ENCODE data around the gene ANKRD29. TPM values are rescaled to one million over a fixed set of nuclear protein-coding genes. Genes with fewer than 3 reads are reported as not detected.

Gene ANKRD29
- total RNA-seq, 5 donors from 2014 or later (not counting 1 experiment from before 2014, with no cell fraction given): 0.23 to 0.48 (median 0.32) TPM; not detected in 1

GRCh38 chr18:23592911-23593310, 69.8 kb downstream of the ANKRD29 start:
- DNase-seq: no peak
- H3K27me3 ChIP-seq (replicated peaks in 1 of 2; ENCODE audit: control insufficient read depth in 2 of 2, extremely low read depth in 1 of 2, insufficient read depth in 2 of 2, low read length in 1 of 2): no peaks in the 10 kb centered on the region
- H3K9me3 Mint-ChIP-seq: no peaks in the 10 kb centered on the region
- no peaks in the 10 kb centered on the region for H3K4me1 ChIP-seq (ENCODE audit: control insufficient read depth in 1 of 2, extremely low read depth in 1 of 2, insufficient read depth in 2 of 2, low read length in 2 of 2)
- WGBS (ENCODE audit: insufficient coverage): 100% methylated on average over 2 of the region's 2 CpGs
- CTCF ChIA-PET: no interaction called here
- no peaks in the 10 kb centered on the region for H3K36me3 Mint-ChIP-seq
- H3K4me1 Mint-ChIP-seq: no peaks in the 10 kb centered on the region
- no peak overlapping the region for H3K27ac ChIP-seq (ENCODE audit: low read length)
- no peaks in the 10 kb centered on the region for H3K9me3 ChIP-seq
- POLR2A ChIA-PET: no interaction called here
- H3K27ac Mint-ChIP-seq: no peak overlapping the region
- peaks cover 0 to 8% of the 10 kb centered on the region in 2 donors for H3K27me3 Mint-ChIP-seq
- no peak for ATAC-seq (replicated peaks in 1 of 4)
- H3K4me3 Mint-ChIP-seq: no peak overlapping the region
- no peaks in the 10 kb centered on the region for H3K36me3 ChIP-seq (ENCODE audit: control insufficient read depth in 2 of 2, extremely low read depth in 1 of 2, insufficient read depth in 1 of 2, low read length in 1 of 2)
- H3K4me3 ChIP-seq (ENCODE audit: control insufficient read depth in 1 of 2, extremely low read depth in 1 of 2, low read length in 1 of 2): no peak overlapping the region

- Histone ChIP-seq H3K36me3 (ENCODE audit: control insufficient read depth in 2 of 2, extremely low read depth in 1 of 2, insufficient read depth in 1 of 2, low read length in 1 of 2) (no peaks in the 10 kb centered on the region), H3K9me3 (no peaks in the 10 kb centered on the region), H3K4me1 (ENCODE audit: control insufficient read depth in 1 of 2, extremely low read depth in 1 of 2, insufficient read depth in 2 of 2, low read length in 2 of 2) (peaks cover 2 to 7% of the 10 kb centered on the region in 2 experiments), H3K27ac (ENCODE audit: low read length) (no peak overlapping the region), H3K27me3 (replicated peaks in 1 of 2; ENCODE audit: control insufficient read depth in 2 of 2, extremely low read depth in 1 of 2, insufficient read depth in 2 of 2, low read length in 1 of 2) (no peaks in the 10 kb centered on the region), H3K4me3 (ENCODE audit: control insufficient read depth in 1 of 2, extremely low read depth in 1 of 2, low read length in 1 of 2) (no peak overlapping the region)
- WGBS (ENCODE audit: insufficient coverage): 0% methylated on average over 1 of the region's 1 CpG
- ATAC-seq (replicated peaks in 1 of 4): no peak
- no peaks in the 10 kb centered on the region for H3K9me3 Mint-ChIP-seq
- no peak overlapping the region for H3K27ac Mint-ChIP-seq
- ChIA-PET CTCF (interaction anchor here (0.6 to 0.9 kb wide), 2 partner anchors 95 to 105 kb away, joined by 3 to 7 read pairs; no protein-coding TSS in a partner anchor), POLR2A (no interaction called here)
- H3K36me3 Mint-ChIP-seq: no peaks in the 10 kb centered on the region
- no peak for DNase-seq
- H3K4me3 Mint-ChIP-seq: no peak overlapping the region
- peaks cover 0 to 6% (median 6%) of the 10 kb centered on the region in 3 donors for H3K4me1 Mint-ChIP-seq
- peaks cover 0 to 3% of the 10 kb centered on the region in 2 donors for H3K27me3 Mint-ChIP-seq
Observed at GRCh38 chr18:23591011-23591410, 71.7 kb downstream of the ANKRD29 start.

GRCh38 chr18:23588836-23589560, 73.7 kb downstream of the ANKRD29 start:
- Mint-ChIP-seq H3K4me3 (no peak overlapping the region), H3K36me3 (no peaks in the 10 kb centered on the region), H3K27ac (no peak overlapping the region), H3K9me3 (no peaks in the 10 kb centered on the region), H3K4me1 (peaks cover 14 to 22% (median 20%) of the 10 kb centered on the region in 3 donors), H3K27me3 (peaks cover 0 to 2% of the 10 kb centered on the region in 2 donors)
- ChIA-PET CTCF (interaction anchor here (0.7 to 1.9 kb wide), 5 partner anchors 66 to 87 kb away, joined by 3 to 9 read pairs (median 4); no protein-coding TSS in a partner anchor), POLR2A (interaction anchor here in 1 of 2 donors (0.5 to 0.6 kb wide), 2 partner anchors 156 to 576 kb away, joined by 3 read pairs; no protein-coding TSS in a partner anchor)
- DNase-seq (no peak), ATAC-seq (replicated peaks in 1 of 4) (no peak)
- H3K36me3 ChIP-seq (ENCODE audit: control insufficient read depth in 2 of 2, extremely low read depth in 1 of 2, insufficient read depth in 1 of 2, low read length in 1 of 2): no peaks in the 10 kb centered on the region
- 95% methylated on average over 6 of the region's 11 CpGs for WGBS (ENCODE audit: insufficient coverage)
- no peaks in the 10 kb centered on the region for H3K9me3 ChIP-seq
- peaks cover 5 to 23% of the 10 kb centered on the region in 2 experiments for H3K4me1 ChIP-seq (ENCODE audit: control insufficient read depth in 1 of 2, extremely low read depth in 1 of 2, insufficient read depth in 2 of 2, low read length in 2 of 2)
- H3K4me3 ChIP-seq (ENCODE audit: control insufficient read depth in 1 of 2, extremely low read depth in 1 of 2, low read length in 1 of 2): no peak overlapping the region
- H3K27me3 ChIP-seq (replicated peaks in 1 of 2; ENCODE audit: control insufficient read depth in 2 of 2, extremely low read depth in 1 of 2, insufficient read depth in 2 of 2, low read length in 1 of 2): no peaks in the 10 kb centered on the region
- H3K27ac ChIP-seq (ENCODE audit: low read length): no peak overlapping the region

- POLR2A ChIA-PET: no interaction called here
Observed at GRCh38 chr18:23587220-23587642, 75.5 kb downstream of the ANKRD29 start.

GRCh38 chr18:23586249-23587196, 76.2 kb downstream of the ANKRD29 start, which contains the start of gene NPC1:
Gene NPC1 (minus strand): TSS chr18:23586506. CDS start chr18:23586343, 163 bp downstream.
- under 1% methylated on average over 74 of the region's 95 CpGs for WGBS (ENCODE audit: insufficient coverage)
- CTCF ChIA-PET: interaction anchor here (0.5 to 1.9 kb wide), 11 partner anchors 46 to 455 kb away, joined by 3 to 9 read pairs (median 3); no protein-coding TSS in a partner anchor
- Histone ChIP-seq H3K27me3 (replicated peaks in 1 of 2; ENCODE audit: control insufficient read depth in 2 of 2, extremely low read depth in 1 of 2, insufficient read depth in 2 of 2, low read length in 1 of 2) (no peaks in the 10 kb centered on the region), H3K4me1 (ENCODE audit: control insufficient read depth in 1 of 2, extremely low read depth in 1 of 2, insufficient read depth in 2 of 2, low read length in 2 of 2) (peaks cover 5 to 38% of the 10 kb centered on the region in 2 experiments), H3K4me3 (ENCODE audit: control insufficient read depth in 1 of 2, extremely low read depth in 1 of 2, low read length in 1 of 2) (peak within 1 kb of the TSS; percentile 92 to 94), H3K36me3 (ENCODE audit: control insufficient read depth in 2 of 2, extremely low read depth in 1 of 2, insufficient read depth in 1 of 2, low read length in 1 of 2) (no peaks in the 10 kb centered on the region), H3K27ac (ENCODE audit: low read length) (peak within 1 kb of the TSS; percentile 98), H3K9me3 (no peaks in the 10 kb centered on the region)
- H3K27ac Mint-ChIP-seq: peak within 1 kb of the TSS; percentile 89 to 94
- H3K9me3 Mint-ChIP-seq: no peaks in the 10 kb centered on the region
- H3K4me1 Mint-ChIP-seq: peaks cover 31 to 44% (median 40%) of the 10 kb centered on the region in 3 donors
- POLR2A ChIA-PET: no interaction called here
- peaks cover 8% of the 10 kb centered on the region for H3K36me3 Mint-ChIP-seq
- no peaks in the 10 kb centered on the region for H3K27me3 Mint-ChIP-seq
- ATAC-seq (replicated peaks in 1 of 4): peak; percentile 92 to 94 (median 93)
- H3K4me3 Mint-ChIP-seq: peak within 1 kb of the TSS; percentile 89 to 92 (median 91)
- peak; percentile 82 to 95 (median 89) for DNase-seq

More at GRCh38 chr18:23587220-23587642, 75.5 kb downstream of the ANKRD29 start:
- H3K4me3 Mint-ChIP-seq: peak overlapping the region; percentile 89 to 92 (median 91)
- Histone ChIP-seq H3K4me3 (ENCODE audit: control insufficient read depth in 1 of 2, extremely low read depth in 1 of 2, low read length in 1 of 2) (peak overlapping the region in 1 of 2 donors; percentile 94), H3K9me3 (no peaks in the 10 kb centered on the region), H3K36me3 (ENCODE audit: control insufficient read depth in 2 of 2, extremely low read depth in 1 of 2, insufficient read depth in 1 of 2, low read length in 1 of 2) (no peaks in the 10 kb centered on the region), H3K27me3 (replicated peaks in 1 of 2; ENCODE audit: control insufficient read depth in 2 of 2, extremely low read depth in 1 of 2, insufficient read depth in 2 of 2, low read length in 1 of 2) (no peaks in the 10 kb centered on the region), H3K27ac (ENCODE audit: low read length) (peak overlapping the region; percentile 56), H3K4me1 (ENCODE audit: control insufficient read depth in 1 of 2, extremely low read depth in 1 of 2, insufficient read depth in 2 of 2, low read length in 2 of 2) (peaks cover 5 to 36% of the 10 kb centered on the region in 2 experiments)
- WGBS (ENCODE audit: insufficient coverage): 49% methylated on average over 5 of the region's 7 CpGs
- peaks cover 27 to 37% (median 33%) of the 10 kb centered on the region in 3 donors for H3K4me1 Mint-ChIP-seq
- H3K36me3 Mint-ChIP-seq: peaks cover 3% of the 10 kb centered on the region
- no peak for ATAC-seq (replicated peaks in 1 of 4)
- no peaks in the 10 kb centered on the region for H3K27me3 Mint-ChIP-seq
- CTCF ChIA-PET: interaction anchor here (0.6 to 1.9 kb wide), 4 partner anchors 71 to 89 kb away, joined by 3 to 9 read pairs (median 4); no protein-coding TSS in a partner anchor
- H3K9me3 Mint-ChIP-seq: no peaks in the 10 kb centered on the region
- DNase-seq: peak in 1 of 35 experiments; percentile 2
- peak overlapping the region; percentile 70 to 88 for H3K27ac Mint-ChIP-seq

Measured in T-cell (primary cell).